ENCODE measurements around the gene NEU2.

- no peak for TF ChIP-seq CTCF (IDR thresholded peaks at IDR 0.05)
- no peak for TF ChIP-seq POLR2AphosphoS5 (IDR thresholded peaks at IDR 0.05)
- no peak for TF ChIP-seq POLR2A (IDR thresholded peaks at IDR 0.05; ENCODE audit: low read depth)
Measured at GRCh38 chr2:233081731-233082221, 49.3 kb downstream of the NEU2 start.
